GM12878 (cell line): ENCODE data around the gene PMM1. TPM values are rescaled to one million over a fixed set of nuclear protein-coding genes. Genes with fewer than 3 reads are reported as not detected.

ENCODE experiments used
- ATAC-seq: fragments of 200-7000 bp; cut with Tn5 transposase; 3 replicates; pipeline ENCODE4 v1.9.1; 2020; ENCODE audit warnings: mild to moderate bottlenecking, moderate library complexity
- BruUV-seq: library from RNA; stranded (reverse); fragments of 400-500 nt; replicated peaks from 2 replicates; lab custom pipeline; 2021; lab: Mats Ljungman, UMichigan
- CTCF ChIA-PET: fragments of 300-600 bp; sonication (Branson Sonifier 250); formaldehyde crosslinking; extraction: SDS; loops from one replicate; lab custom pipeline; 2021; ENCODE audit warnings: inconsistent platforms; lab: Yijun Ruan, JAX
- POLR2A ChIA-PET: fragments of 350-600 bp; formaldehyde crosslinking; extraction: SDS; loops from one replicate; lab custom pipeline; 2021; ENCODE audit warnings: inconsistent platforms; lab: Charles Lee
- RAD21 ChIA-PET: fragments of 300-600 bp; sonication (Branson Sonifier 250); formaldehyde crosslinking; loops from one replicate; lab custom pipeline; 2023; ENCODE audit warnings: antibody characterized with exemption; ENCODE audit not compliant: unreplicated experiment; lab: Charles Lee
- SMC1A ChIA-PET: fragments of 300-600 bp; sonication (Branson Sonifier 250); formaldehyde crosslinking; loops from one replicate; lab custom pipeline; 2023; ENCODE audit not compliant: unreplicated experiment, uncharacterized antibody; lab: Charles Lee
- DNase-seq: peaks from one replicate; pipeline ENCODE4 v3.0.0-alpha.2; 2011; ENCODE audit warnings: low read depth, low spot score
- FAIRE-seq: peaks from 3 replicates; lab custom pipeline; 2011; peaks lifted over from hg19 to GRCh38; lab: Jason Lieb, UNC
- H2AFZ ChIP-seq: 2 replicates; pipeline ENCODE4 v1.6.0; 2011; ENCODE audit warnings: low read depth, low read length, control low read depth; ENCODE audit not compliant: control insufficient read depth
- H3K27ac ChIP-seq: 2 replicates; pipeline ENCODE4 v1.5.1; 2011; ENCODE audit warnings: control low read depth; ENCODE audit not compliant: control insufficient read depth, insufficient read depth
- H3K27me3 ChIP-seq, 2 experiments: replicated peaks in 1 of 2; 2 replicates each; pipeline versions ENCODE4 v1.6.0 to v1.6.1; 2011; ENCODE audit warnings: low read length in 1 of 2; ENCODE audit not compliant: control insufficient read depth in 2 of 2, insufficient read depth in 2 of 2
- H3K36me3 ChIP-seq, 2 experiments: 2 replicates each; pipeline ENCODE4 v1.5.1; 2011; ENCODE audit warnings: low read length in 1 of 2; ENCODE audit not compliant: control insufficient read depth in 2 of 2, insufficient read depth in 2 of 2
- H3K4me1 ChIP-seq: 2 replicates; pipeline ENCODE4 v1.6.1; 2011; ENCODE audit warnings: mild to moderate bottlenecking, low read length, moderate library complexity, mixed read lengths; ENCODE audit not compliant: control insufficient read depth, insufficient read depth
- H3K4me2 ChIP-seq: 2 replicates; pipeline ENCODE4 v1.6.0; 2011; ENCODE audit warnings: control low read depth; ENCODE audit not compliant: control insufficient read depth, insufficient read depth
- H3K4me3 ChIP-seq: fragments of 200-600 bp; sonication (generic); 2 replicates; pipeline ENCODE4 v1.5.1; 2016
- H3K79me2 ChIP-seq: 2 replicates; pipeline ENCODE4 v1.6.0; 2011; ENCODE audit warnings: low read length; ENCODE audit not compliant: control insufficient read depth, insufficient read depth
- H3K9ac ChIP-seq: 2 replicates; pipeline ENCODE4 v1.8.0; 2011; ENCODE audit warnings: low read length, control low read depth, mixed read lengths; ENCODE audit not compliant: control insufficient read depth, insufficient read depth
- H3K9me3 ChIP-seq: replicated peaks from 3 replicates; pipeline ENCODE4 v1.5.1; 2011; ENCODE audit warnings: mild to moderate bottlenecking, low read length; ENCODE audit not compliant: control insufficient read depth, insufficient read depth
- H4K20me1 ChIP-seq: 2 replicates; pipeline ENCODE4 v1.6.0; 2011; ENCODE audit not compliant: control insufficient read depth, insufficient read depth
- BRCA1 ChIP-seq: IDR thresholded peaks from 2 replicates; pipeline ENCODE4 v1.6.1; 2011; ENCODE audit warnings: low read depth, low read length, improper control_type of control experiment
- CBX3 ChIP-seq: fragments of 200-600 bp; sonication (generic); IDR thresholded peaks from 2 replicates; pipeline ENCODE4 v1.6.1; 2016; ENCODE audit warnings: low read depth, borderline replicate concordance
- CEBPB ChIP-seq, 2 experiments: fragments of 150-350 bp in 1 of 2; IDR thresholded peaks; 2 replicates each; pipeline ENCODE4 v1.6.1; 2012 to 2014; ENCODE audit warnings: low read depth in 2 of 2, low read length in 2 of 2, borderline replicate concordance in 1 of 2, inconsistent platforms in 1 of 2
- EED ChIP-seq: sonication (generic); IDR thresholded peaks from 2 replicates; pipeline ENCODE4 v1.6.1; 2016; ENCODE audit warnings: antibody characterized with exemption, low read depth
- EZH2 ChIP-seq: IDR thresholded peaks from 2 replicates; pipeline ENCODE4 v1.6.1; 2012; ENCODE audit warnings: low read depth, mild to moderate bottlenecking, control low read depth, inconsistent platforms, low read length, borderline replicate concordance; ENCODE audit not compliant: control insufficient read depth
- HDAC6 ChIP-seq: fragments of 200-600 bp; sonication (generic); IDR thresholded peaks from one replicate; pipeline ENCODE4 v1.8.0; 2017; ENCODE audit warnings: antibody characterized with exemption; ENCODE audit not compliant: unreplicated experiment
- IKZF2 ChIP-seq, 2 experiments: fragments of 450-650 bp; IDR thresholded peaks; 2 replicates each; pipeline ENCODE4 v1.6.1; 2017; ENCODE audit warnings: mild to moderate bottlenecking in 2 of 2, moderate library complexity in 2 of 2
- NKRF ChIP-seq: fragments of 450-650 bp; conservative IDR thresholded peaks from 2 replicates; pipeline ENCODE4 v1.6.1; 2017; ENCODE audit warnings: mild to moderate bottlenecking, moderate library complexity
- NR2C2 ChIP-seq: IDR thresholded peaks from 2 replicates; pipeline ENCODE4 v1.6.1; 2011; ENCODE audit warnings: borderline replicate concordance, low read depth; ENCODE audit not compliant: control insufficient read depth, insufficient read length
- POLR2A ChIP-seq: IDR thresholded peaks from 2 replicates; pipeline ENCODE4 v1.6.1; 2011; ENCODE audit warnings: low read depth, mild to moderate bottlenecking, low read length
- POLR2AphosphoS2 ChIP-seq: IDR thresholded peaks from 2 replicates; pipeline ENCODE4 v1.6.1; 2011; ENCODE audit warnings: low read depth, mild to moderate bottlenecking, low read length, improper control_type of control experiment, moderate library complexity
- POLR2AphosphoS5 ChIP-seq: IDR thresholded peaks from 2 replicates; pipeline ENCODE4 v1.6.1; 2011; ENCODE audit warnings: mild to moderate bottlenecking, low read length, inconsistent platforms
- RBBP5 ChIP-seq: fragments of 200-600 bp; sonication (generic); conservative IDR thresholded peaks from 2 replicates; pipeline ENCODE4 v1.6.1; 2016
- SMAD1 ChIP-seq: fragments of 450-650 bp; IDR thresholded peaks from 2 replicates; pipeline ENCODE4 v1.6.1; 2018; ENCODE audit warnings: mild to moderate bottlenecking, low read depth; ENCODE audit not compliant: partially characterized antibody
- TARDBP ChIP-seq: IDR thresholded peaks from 2 replicates; pipeline ENCODE4 v1.6.1; 2016; ENCODE audit warnings: borderline replicate concordance
- WGBS: methylation state at CpG from one replicate; pipeline ENCODE4 v1.1.6; 2016; ENCODE audit warnings: low lambda C conversion rate; ENCODE audit not compliant: insufficient replicate concordance, insufficient coverage; ENCODE audit errors: missing lambda C conversion rate; 5-methylcytosine and 5-hydroxymethylcytosine counted together
- in situ Hi-C: fragments of 300-500 bp; cut with MboI; formaldehyde crosslinking; loops from 9 replicates; pipeline ENCODE4 v1.14.3; 2018; ENCODE audit warnings: mixed read lengths
- intact Hi-C: fragments of 100-400 bp; cut with micrococcal nuclease; formaldehyde crosslinking; loops from one replicate; pipeline ENCODE4 v1.14.2; 2022; ENCODE audit not compliant: unreplicated experiment
- polyA plus RNA-seq, 11 experiments: library from polyadenylated mRNA; depleted of rRNA in 4 of 11; unstranded in 6 of 11; stranded (reverse) in 5 of 11; fragments of >200 nt; fragmentation: Nextera tagmentation in 4 of 11; fragmentation: Illumina TruSeq in 1 of 11; extraction: Ambion mirVana in 4 of 11; extraction: Trizol in 1 of 11; gene quantifications; 1 replicate in 1 of 11; 2 replicates in 10 of 11; pipeline versions ENCODE4 v1.2.1 to v1.2.3, GENCODE V29; 2011 to 2016; ENCODE audit warnings: inconsistent platforms in 2 of 11, missing spikeins in 2 of 11, low read depth in 1 of 11
- total RNA-seq, 4 experiments: library from RNA; depleted of rRNA in 3 of 4; stranded (reverse); fragments of >200 nt in 3 of 4; fragmentation: Illumina TruSeq in 1 of 4; extraction: Trizol in 1 of 4; gene quantifications; 2 replicates each; pipeline versions ENCODE4 v1.2.1 to v1.2.3, GENCODE V29; 2013 to 2021

Gene PMM1
- total and polyA plus RNA-seq, 10 of the 15 experiments (the other 5 are each of a cell fraction or from before 2014, with no cell fraction given) = 8.2 to 32.2 (median 16.9) TPM

DNA sequence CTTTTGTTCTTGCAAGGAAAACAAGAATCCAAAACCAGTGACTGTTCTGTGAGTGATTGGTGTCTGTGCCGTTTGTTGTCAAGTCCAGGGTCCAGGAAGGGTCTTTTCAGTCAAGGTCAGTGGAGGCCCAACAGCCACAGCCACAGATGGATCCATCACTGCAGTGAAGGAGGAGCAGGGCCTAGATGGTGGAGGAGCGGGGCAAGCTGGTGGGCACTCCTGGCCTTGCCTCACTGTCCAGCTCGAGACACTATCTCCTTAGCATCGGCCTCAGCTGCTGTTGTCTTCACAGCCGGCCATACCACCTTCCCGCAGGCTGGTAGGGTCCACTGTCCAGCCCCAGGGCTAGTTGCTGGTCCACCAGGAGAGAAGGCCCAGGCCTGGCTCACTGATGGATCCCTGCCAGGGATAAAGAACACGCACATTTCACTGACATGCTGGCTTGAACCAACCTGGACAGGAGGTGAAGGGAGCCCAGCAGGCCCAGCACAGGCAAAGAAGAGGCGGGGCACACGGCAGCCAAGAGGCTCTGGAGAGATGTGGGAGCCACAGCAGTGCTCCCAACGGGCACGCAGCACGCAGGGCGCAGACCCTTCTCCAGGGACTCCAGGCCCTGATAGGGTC is 60.6 kb downstream of the PMM1 start:
- WGBS = 91% methylated on average over 13 of the region's 13 CpGs
- POLR2A ChIA-PET = interaction anchor here (1.4 kb wide), 1 partner anchor 19 kb away, joined by 3 read pairs; no protein-coding TSS in a partner anchor
- CTCF ChIA-PET = interaction anchor here (2.4 to 7.3 kb wide), 3 partner anchors 11 to 124 kb away, joined by 7 to 105 read pairs (median 23); partner anchors contain the start of gene PMM1
- ATAC-seq = no peak
- no peak for DNase-seq
- no TSS peak for BruUV-seq
- no peaks in the 10 kb centered on the region for H3K9me3 ChIP-seq
- H3K27me3 ChIP-seq = no peaks in the 10 kb centered on the region
- no peaks in the 10 kb centered on the region for H3K79me2 ChIP-seq
- intact Hi-C loops (no loop called here), in situ Hi-C loops (no loop called here)
- no peak overlapping the region for H3K9ac ChIP-seq
- no peak overlapping the region for H3K4me2 ChIP-seq
- peak; percentile 57 for TF ChIP-seq POLR2A
- no peak for TF ChIP-seq IKZF2 (IDR thresholded peaks at IDR 0.05)
- TF ChIP-seq RBBP5 = no peak
- TF ChIP-seq POLR2AphosphoS5 = peak; percentile 25; the same call in 1 of the 2 replicates
- TF ChIP-seq POLR2AphosphoS2 = 0 out of 2 replicates have a peak, but pooled peaks have one; percentile 25
- FAIRE-seq = no peak
- H2AFZ ChIP-seq = no peak overlapping the region
- SMC1A ChIA-PET = no interaction called here
- RAD21 ChIA-PET = interaction anchor here (3.4 kb wide), 1 partner anchor 126 kb away, joined by 46 read pairs; no protein-coding TSS in a partner anchor
- no peak overlapping the region for H3K27ac ChIP-seq
- no peaks in the 10 kb centered on the region for H3K4me1 ChIP-seq
- peaks cover 45 to 66% of the 10 kb centered on the region in 2 experiments for H3K36me3 ChIP-seq
- no peak overlapping the region for H3K4me3 ChIP-seq
- no peaks in the 10 kb centered on the region; the same call in 1 of the 2 replicates for H4K20me1 ChIP-seq

DNA sequence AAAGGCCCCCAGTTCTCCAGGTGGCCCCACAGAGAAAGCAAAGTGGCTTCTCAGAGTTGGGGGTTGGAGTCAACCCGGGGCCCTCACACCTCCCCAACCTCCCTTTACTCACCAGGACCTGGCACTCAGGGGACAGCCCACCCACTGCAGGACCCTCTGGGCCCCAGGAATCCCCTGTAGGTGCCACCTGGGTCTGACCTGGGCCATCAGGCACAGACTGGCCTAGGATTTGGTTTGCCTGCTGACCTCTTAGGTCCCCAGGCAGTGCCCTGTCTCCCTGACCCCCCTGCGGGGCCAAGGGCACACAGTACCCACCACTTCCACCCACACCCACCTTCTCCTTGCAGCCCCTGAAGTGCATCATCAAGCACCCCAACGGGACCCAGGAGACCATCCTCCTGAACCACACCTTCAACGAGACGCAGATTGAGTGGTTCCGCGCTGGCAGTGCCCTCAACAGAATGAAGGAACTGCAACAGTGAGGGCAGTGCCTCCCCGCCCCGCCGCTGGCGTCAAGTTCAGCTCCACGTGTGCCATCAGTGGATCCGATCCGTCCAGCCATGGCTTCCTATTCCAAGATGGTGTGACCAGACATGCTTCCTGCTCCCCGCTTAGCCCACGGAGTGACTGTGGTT is 61.4 kb downstream of the PMM1 start:
- ChIA-PET RAD21 (interaction anchor here (3.4 kb wide), 1 partner anchor 125 kb away, joined by 46 read pairs; no protein-coding TSS in a partner anchor), POLR2A (no interaction called here), SMC1A (no interaction called here), CTCF (interaction anchor here (1.6 to 7.3 kb wide), 4 partner anchors 10 to 123 kb away, joined by 3 to 105 read pairs (median 15); partner anchors contain the start of gene PMM1)
- DNase-seq (no peak), ATAC-seq (no peak), FAIRE-seq (no peak)
- Histone ChIP-seq H3K4me1 (no peaks in the 10 kb centered on the region), H3K36me3 (peaks cover 51 to 71% of the 10 kb centered on the region in 2 experiments), H3K9ac (no peak overlapping the region), H3K9me3 (no peaks in the 10 kb centered on the region), H3K27me3 (no peaks in the 10 kb centered on the region), H4K20me1 (no peaks in the 10 kb centered on the region; the same call in 1 of the 2 replicates), H3K4me2 (no peak overlapping the region), H3K79me2 (no peaks in the 10 kb centered on the region), H2AFZ (no peak overlapping the region), H3K27ac (no peak overlapping the region), H3K4me3 (no peak overlapping the region)
- no TSS peak for BruUV-seq
- WGBS = 79% methylated on average over 16 of the region's 16 CpGs
- intact Hi-C loops = no loop called here
- in situ Hi-C loops = no loop called here
- TF ChIP-seq RBBP5 (no peak), NKRF (no peak), SMAD1 (no peak), CEBPB (IDR thresholded peaks at IDR 0.05; ENCODE audit: borderline replicate concordance in 1 of 2, low read depth in 2 of 2, low read length in 2 of 2) (no peak), NR2C2 (no peak), BRCA1 (no peak), TARDBP (no peak), EED (no peak), CBX3 (no peak), HDAC6 (no peak), EZH2 (no peak), POLR2A (peak; percentile 54)
